Measurements from ENCODE around the gene GNLY.
"Not testable (repeated sequence)": the region's sequence is repeated elsewhere in the genome, so short reads cannot be mapped to it uniquely, and the experiment has no call there.

GNLY gene

DNA sequence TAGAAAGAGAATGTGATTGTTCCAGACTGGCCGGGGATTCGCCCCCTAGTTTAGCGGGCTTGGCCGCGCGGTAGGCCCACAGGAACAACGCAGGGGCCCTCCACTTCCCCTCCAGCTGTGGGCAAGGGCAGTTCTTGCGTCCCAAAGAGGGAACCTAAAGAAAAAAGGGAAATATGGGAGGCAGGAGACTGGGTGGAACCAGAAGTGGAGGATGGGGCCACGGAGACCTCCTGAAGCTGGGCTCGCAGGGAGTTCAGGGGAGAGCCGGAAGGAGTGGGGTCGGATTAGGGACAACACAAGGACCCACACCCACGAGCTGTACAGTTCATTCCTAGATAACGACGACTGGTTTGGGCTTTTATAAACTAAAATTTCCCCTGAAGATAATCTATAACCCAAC lies 18.2 kb downstream of the GNLY start:
- ATAC-seq, result no peak
- TF ChIP-seq BACH2 (CRISPR knock-in tag; IDR thresholded peaks at IDR 0.05; ENCODE audit: borderline replicate concordance), result no peak
- TF ChIP-seq CREB5 (CRISPR knock-in tag; IDR thresholded peaks at IDR 0.05; ENCODE audit: low read depth), result no peak
- TF ChIP-seq SNAI2 (CRISPR knock-in tag; IDR thresholded peaks at IDR 0.05), result no peak
- no peak for TF ChIP-seq TCF4 (CRISPR knock-in tag; IDR thresholded peaks at IDR 0.05; ENCODE audit: borderline replicate concordance)
- TF ChIP-seq ZFP30 (CRISPR knock-in tag; IDR thresholded peaks at IDR 0.05), result no peak
- no peak for TF ChIP-seq ZNF565 (CRISPR knock-in tag; conservative IDR thresholded peaks at IDR 0.05; ENCODE audit: low read depth)

GRCh38 chr2:85712849-85713612 lies 18.9 kb downstream of the GNLY start:
- ATAC-seq, result no peak
- no peak for TF ChIP-seq PPARA (CRISPR knock-in tag; IDR thresholded peaks at IDR 0.05; ENCODE audit: borderline replicate concordance)
- TF ChIP-seq OSR1 (CRISPR knock-in tag; IDR thresholded peaks at IDR 0.05), result no peak
- no peak for TF ChIP-seq BACH2 (CRISPR knock-in tag; IDR thresholded peaks at IDR 0.05; ENCODE audit: borderline replicate concordance)
- no peak for TF ChIP-seq ZNF565 (CRISPR knock-in tag; conservative IDR thresholded peaks at IDR 0.05; ENCODE audit: low read depth)
- no peak for TF ChIP-seq ESRRG (CRISPR knock-in tag; IDR thresholded peaks at IDR 0.05)
- no peak for TF ChIP-seq TSHZ2 (CRISPR knock-in tag; IDR thresholded peaks at IDR 0.05)
- no peak for TF ChIP-seq ZNF70 (CRISPR knock-in tag; IDR thresholded peaks at IDR 0.05)
- no peak for TF ChIP-seq GLIS3 (CRISPR knock-in tag; IDR thresholded peaks at IDR 0.05)
- TF ChIP-seq, protein P1, sequence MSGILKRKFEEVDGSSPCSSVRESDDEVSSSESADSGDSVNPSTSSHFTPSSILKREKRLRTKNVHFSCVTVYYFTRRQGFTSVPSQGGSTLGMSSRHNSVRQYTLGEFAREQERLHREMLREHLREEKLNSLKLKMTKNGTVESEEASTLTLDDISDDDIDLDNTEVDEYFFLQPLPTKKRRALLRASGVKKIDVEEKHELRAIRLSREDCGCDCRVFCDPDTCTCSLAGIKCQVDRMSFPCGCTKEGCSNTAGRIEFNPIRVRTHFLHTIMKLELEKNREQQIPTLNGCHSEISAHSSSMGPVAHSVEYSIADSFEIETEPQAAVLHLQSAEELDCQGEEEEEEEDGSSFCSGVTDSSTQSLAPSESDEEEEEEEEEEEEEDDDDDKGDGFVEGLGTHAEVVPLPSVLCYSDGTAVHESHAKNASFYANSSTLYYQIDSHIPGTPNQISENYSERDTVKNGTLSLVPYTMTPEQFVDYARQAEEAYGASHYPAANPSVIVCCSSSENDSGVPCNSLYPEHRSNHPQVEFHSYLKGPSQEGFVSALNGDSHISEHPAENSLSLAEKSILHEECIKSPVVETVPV (CRISPR knock-in tag; IDR thresholded peaks at IDR 0.05), result no peak
- no peak for TF ChIP-seq ZFP30 (CRISPR knock-in tag; IDR thresholded peaks at IDR 0.05)
- no peak for TF ChIP-seq ZC3H10 (CRISPR knock-in tag; IDR thresholded peaks at IDR 0.05)

DNA sequence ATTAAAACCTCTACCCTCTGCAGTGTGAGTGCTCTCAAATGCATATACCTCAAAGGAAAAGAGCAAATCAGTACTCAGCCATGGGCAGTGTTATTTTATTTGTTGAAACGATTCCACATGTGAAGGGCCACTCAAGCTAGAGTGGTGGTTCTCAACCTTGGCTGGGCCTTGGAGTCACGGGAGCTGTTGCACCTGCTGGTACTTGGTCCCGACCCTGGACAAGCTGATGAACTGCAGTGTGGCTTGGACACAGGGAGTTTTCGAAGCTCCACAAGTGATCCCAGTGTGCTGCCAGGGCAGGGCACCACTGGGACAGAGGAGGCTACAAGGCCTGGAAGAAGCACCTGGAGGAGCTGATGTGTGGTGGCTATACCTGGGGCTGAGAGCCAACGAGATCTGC lies 19.7 kb downstream of the GNLY start:
- TF ChIP-seq BACH2 (CRISPR knock-in tag; IDR thresholded peaks at IDR 0.05; ENCODE audit: borderline replicate concordance) (no peak), CSDC2 (CRISPR knock-in tag; IDR thresholded peaks at IDR 0.05) (no peak), ZC3H10 (CRISPR knock-in tag; IDR thresholded peaks at IDR 0.05) (no peak), ARNTL (CRISPR knock-in tag; IDR thresholded peaks at IDR 0.05; ENCODE audit: borderline replicate concordance, low read depth) (no peak), TSHZ2 (CRISPR knock-in tag; IDR thresholded peaks at IDR 0.05) (no peak), ZFP3 (CRISPR knock-in tag; IDR thresholded peaks at IDR 0.05) (no peak), TOX (CRISPR knock-in tag; IDR thresholded peaks at IDR 0.05; ENCODE audit: borderline replicate concordance) (no peak)

DNA sequence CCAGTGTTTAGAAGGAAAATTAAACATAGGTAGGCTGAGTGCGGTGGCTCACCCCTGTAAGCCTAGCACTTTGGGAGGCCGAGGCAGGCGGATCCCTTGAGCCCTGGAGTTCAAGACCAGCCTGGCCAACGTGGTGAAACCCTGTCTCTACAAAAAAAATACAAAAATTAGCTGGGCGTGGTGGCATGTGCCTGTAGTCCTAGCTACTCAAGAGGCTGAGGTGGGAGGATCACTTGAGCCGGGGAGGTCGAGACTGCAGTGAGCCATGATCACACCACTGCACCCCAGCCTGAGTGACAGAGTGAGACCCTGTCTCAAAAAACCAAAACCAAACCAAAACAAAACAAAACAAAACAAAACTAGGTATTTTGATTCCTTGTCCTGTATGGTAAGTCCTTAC lies 20.3 kb downstream of the GNLY start:
- not testable (repeated sequence) for ATAC-seq

More for the DNA sequence above, 19.7 kb downstream of the GNLY start:
- no peak for ATAC-seq

All from SK-N-SH treated with all-trans-retinoic acid at 6 μM for 48 hours (cell line).